CD14-positive monocyte (primary cell): ENCODE measurements around the gene CMSS1. TPM values are rescaled to one million over a fixed set of nuclear protein-coding genes. Genes with fewer than 3 reads are reported as not detected.

Source experiments
- DNase-seq, 3 donors: peaks; one replicate each; pipeline ENCODE4 v3.0.0-alpha.2; 2011 to 2022
- H2AFZ ChIP-seq: 2 replicates; pipeline ENCODE4 v1.6.0; 2012; ENCODE audit warnings: mild to moderate bottlenecking, low read depth, low read length, inconsistent platforms; ENCODE audit not compliant: insufficient read depth, poor library complexity, severe bottlenecking
- H3K27ac ChIP-seq, 2 donors: 1 replicate in 1 of 2; 2 replicates in 1 of 2; pipeline ENCODE4 v1.5.1; 2012 to 2013; ENCODE audit warnings: low read length in 2 of 2, control low read depth in 1 of 2, inconsistent platforms in 1 of 2, low read depth in 1 of 2, mild to moderate bottlenecking in 1 of 2
- H3K27me3 ChIP-seq, 2 donors: one replicate each; pipeline versions ENCODE4 v1.6.0 to v1.6.1; 2011 to 2013; ENCODE audit warnings: low read length in 2 of 2; ENCODE audit not compliant: control insufficient read depth in 2 of 2, insufficient read depth in 2 of 2
- H3K36me3 ChIP-seq, 2 donors: replicated peaks in 1 of 2; 1 replicate in 1 of 2; 2 replicates in 1 of 2; pipeline versions ENCODE4 v1.5.1 to v1.6.1; 2012 to 2013; ENCODE audit warnings: low read length in 2 of 2, control low read depth in 1 of 2, inconsistent platforms in 1 of 2, mild to moderate bottlenecking in 1 of 2; ENCODE audit not compliant: insufficient read depth in 2 of 2, control insufficient read depth in 1 of 2
- H3K4me1 ChIP-seq, 2 donors: 1 replicate in 1 of 2; 2 replicates in 1 of 2; pipeline versions ENCODE4 v1.5.1 to v1.6.1; 2012 to 2013; ENCODE audit warnings: low read length in 2 of 2, control low read depth in 1 of 2, inconsistent platforms in 1 of 2, mild to moderate bottlenecking in 1 of 2, moderate library complexity in 1 of 2; ENCODE audit not compliant: insufficient read depth in 2 of 2, control insufficient read depth in 1 of 2
- H3K4me2 ChIP-seq: replicated peaks from 2 replicates; pipeline ENCODE3; 2012; ENCODE audit warnings: low read length, moderate library complexity, mild to moderate bottlenecking; ENCODE audit not compliant: poor library complexity, severe bottlenecking; ENCODE audit errors: extremely low read depth
- H3K4me3 ChIP-seq, 3 experiments: fragments of 200-600 bp in 1 of 3; sonication (generic) in 1 of 3; replicated peaks in 1 of 3; 1 replicate in 2 of 3; 2 replicates in 1 of 3; pipeline ENCODE4 v1.5.1; 2011 to 2013; ENCODE audit warnings: low read length in 3 of 3, mild to moderate bottlenecking in 3 of 3, control low read depth in 2 of 3, low read depth in 2 of 3, inconsistent platforms in 1 of 3, moderate library complexity in 1 of 3
- H3K79me2 ChIP-seq: 2 replicates; pipeline ENCODE4 v1.6.0; 2012; ENCODE audit warnings: mild to moderate bottlenecking, control low read depth, inconsistent platforms, low read length, moderate library complexity; ENCODE audit not compliant: insufficient read depth
- H3K9ac ChIP-seq: 2 replicates; pipeline ENCODE4 v1.6.0; 2017; ENCODE audit warnings: low read length, mild to moderate bottlenecking; ENCODE audit not compliant: insufficient read depth, poor library complexity, severe bottlenecking
- H3K9me3 ChIP-seq, 2 donors: replicated peaks in 1 of 2; 1 replicate in 1 of 2; 2 replicates in 1 of 2; pipeline versions ENCODE4 v1.5.1 to v1.6.1; 2012 to 2013; ENCODE audit warnings: low read length in 2 of 2, control low read depth in 1 of 2; ENCODE audit not compliant: control insufficient read depth in 1 of 2, insufficient read depth in 1 of 2
- H4K20me1 ChIP-seq: 2 replicates; pipeline ENCODE4 v1.6.0; 2012; ENCODE audit warnings: mild to moderate bottlenecking, low read length, control low read depth, moderate library complexity; ENCODE audit not compliant: insufficient read depth
- H3K27ac Mint-ChIP-seq, 7 donors: one replicate each; pipeline ENCODE4 v1.8.0; 2020; ENCODE audit warnings: mild to moderate bottlenecking in 7 of 7, mixed read lengths in 7 of 7, moderate library complexity in 6 of 7, inconsistent platforms in 2 of 7
- H3K27me3 Mint-ChIP-seq, 3 donors: one replicate each; pipeline ENCODE4 v1.8.0; 2021 to 2022; ENCODE audit warnings: low read depth in 3 of 3, mild to moderate bottlenecking in 3 of 3, mixed read lengths in 3 of 3, moderate library complexity in 3 of 3, inconsistent platforms in 1 of 3
- H3K36me3 Mint-ChIP-seq, 2 donors: one replicate each; pipeline ENCODE4 v1.8.0; 2020; ENCODE audit warnings: mixed read lengths in 2 of 2, inconsistent platforms in 1 of 2, mild to moderate bottlenecking in 1 of 2
- H3K4me1 Mint-ChIP-seq: one replicate; pipeline ENCODE4 v1.8.0; 2020; ENCODE audit warnings: mild to moderate bottlenecking, mixed read lengths
- H3K4me3 Mint-ChIP-seq, 2 donors: one replicate each; pipeline ENCODE4 v1.8.0; 2020; ENCODE audit warnings: mild to moderate bottlenecking in 2 of 2, mixed read lengths in 2 of 2, moderate library complexity in 1 of 2
- H3K9me3 Mint-ChIP-seq, 7 donors: one replicate each; pipeline ENCODE4 v1.8.0; 2020 to 2022; ENCODE audit warnings: mixed read lengths in 7 of 7, mild to moderate bottlenecking in 6 of 7, moderate library complexity in 6 of 7, inconsistent platforms in 2 of 7
- WGBS: methylation state at CpG from one replicate; pipeline ENCODE4 v1.1.5; 2013; ENCODE audit warnings: missing lambda C conversion rate; ENCODE audit not compliant: insufficient coverage; 5-methylcytosine and 5-hydroxymethylcytosine counted together
- intact Hi-C, 2 donors: fragments of 100-400 bp; cut with micrococcal nuclease; formaldehyde crosslinking; loops; one replicate each; pipeline versions ENCODE4 v1.15.0 to v1.15.1; 2023
- polyA plus RNA-seq, 3 donors: library from polyadenylated mRNA; depleted of rRNA in 1 of 3; unstranded in 2 of 3; stranded (reverse) in 1 of 3; fragments of 300-500 nt in 2 of 3; fragments of >200 nt in 1 of 3; fragmentation: Illumina TruSeq in 2 of 3; gene quantifications; 1 replicate in 2 of 3; 2 replicates in 1 of 3; pipeline ENCODE4 v1.2.3, GENCODE V29; 2012 to 2021
- TF ChIP-seq, protein P1 (sequence below): fragments of 200-600 bp; IDR thresholded peaks from one replicate; pipeline ENCODE4 v1.8.0; 2022; ENCODE audit warnings: antibody characterized with exemption, mild to moderate bottlenecking

CMSS1 gene
- polyA plus RNA-seq, 3 donors = 1.1 to 3.6 (median 2.2) TPM

DNA sequence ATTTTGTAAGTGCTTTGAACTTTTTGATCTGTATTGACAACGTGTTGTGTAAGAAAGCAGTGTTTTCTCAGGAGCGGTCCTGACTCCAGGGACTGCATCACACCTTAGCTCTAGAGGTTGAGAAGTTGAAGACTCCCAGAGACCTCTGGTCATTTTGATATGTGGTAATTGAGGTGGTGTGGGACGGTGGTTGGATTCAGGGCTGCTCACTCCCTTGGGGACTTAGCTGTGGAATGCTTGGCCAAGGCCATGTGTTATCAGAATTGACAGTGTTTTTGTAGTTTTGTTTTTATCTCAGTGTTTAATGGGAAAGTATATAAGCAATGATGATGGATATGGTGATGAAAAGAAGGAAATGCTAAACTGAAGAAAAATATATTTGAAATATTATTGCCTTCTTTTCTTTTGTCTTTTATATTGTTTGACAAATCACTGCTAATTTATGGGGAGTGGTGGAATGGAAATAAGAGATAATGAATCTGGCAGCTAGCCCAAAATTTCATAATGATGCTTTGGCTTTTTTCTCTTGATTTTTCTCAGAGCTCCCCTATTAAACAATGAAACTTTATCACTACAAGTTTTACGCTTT lies 16.0 kb downstream of the CMSS1 start:
- Mint-ChIP-seq H3K4me1 (no peaks in the 10 kb centered on the region), H3K36me3 (no peaks in the 10 kb centered on the region), H3K9me3 (no peaks in the 10 kb centered on the region), H3K27me3 (no peaks in the 10 kb centered on the region), H3K27ac (no peak overlapping the region), H3K4me3 (no peak overlapping the region)
- no peaks in the 10 kb centered on the region for H3K79me2 ChIP-seq
- H2AFZ ChIP-seq = no peak overlapping the region
- H3K27ac ChIP-seq = no peak overlapping the region
- H3K4me3 ChIP-seq = no peak overlapping the region
- no peak for DNase-seq
- no peaks in the 10 kb centered on the region for H3K9me3 ChIP-seq
- H3K9ac ChIP-seq = no peak overlapping the region
- intact Hi-C loops = loop anchor here (10.0 kb wide), 2 partner anchors 421 to 431 kb away; partner anchors contain the start of gene TBC1D23 (in 1 of the 2)
- TF ChIP-seq, protein P1, sequence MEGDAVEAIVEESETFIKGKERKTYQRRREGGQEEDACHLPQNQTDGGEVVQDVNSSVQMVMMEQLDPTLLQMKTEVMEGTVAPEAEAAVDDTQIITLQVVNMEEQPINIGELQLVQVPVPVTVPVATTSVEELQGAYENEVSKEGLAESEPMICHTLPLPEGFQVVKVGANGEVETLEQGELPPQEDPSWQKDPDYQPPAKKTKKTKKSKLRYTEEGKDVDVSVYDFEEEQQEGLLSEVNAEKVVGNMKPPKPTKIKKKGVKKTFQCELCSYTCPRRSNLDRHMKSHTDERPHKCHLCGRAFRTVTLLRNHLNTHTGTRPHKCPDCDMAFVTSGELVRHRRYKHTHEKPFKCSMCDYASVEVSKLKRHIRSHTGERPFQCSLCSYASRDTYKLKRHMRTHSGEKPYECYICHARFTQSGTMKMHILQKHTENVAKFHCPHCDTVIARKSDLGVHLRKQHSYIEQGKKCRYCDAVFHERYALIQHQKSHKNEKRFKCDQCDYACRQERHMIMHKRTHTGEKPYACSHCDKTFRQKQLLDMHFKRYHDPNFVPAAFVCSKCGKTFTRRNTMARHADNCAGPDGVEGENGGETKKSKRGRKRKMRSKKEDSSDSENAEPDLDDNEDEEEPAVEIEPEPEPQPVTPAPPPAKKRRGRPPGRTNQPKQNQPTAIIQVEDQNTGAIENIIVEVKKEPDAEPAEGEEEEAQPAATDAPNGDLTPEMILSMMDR = no peak
- no peaks in the 10 kb centered on the region for H3K27me3 ChIP-seq
- no peaks in the 10 kb centered on the region for H3K4me1 ChIP-seq
- H4K20me1 ChIP-seq = no peaks in the 10 kb centered on the region
- H3K4me2 ChIP-seq = no peak overlapping the region
- 88% methylated on average over 2 of the region's 4 CpGs for WGBS
- no peaks in the 10 kb centered on the region for H3K36me3 ChIP-seq

DNA sequence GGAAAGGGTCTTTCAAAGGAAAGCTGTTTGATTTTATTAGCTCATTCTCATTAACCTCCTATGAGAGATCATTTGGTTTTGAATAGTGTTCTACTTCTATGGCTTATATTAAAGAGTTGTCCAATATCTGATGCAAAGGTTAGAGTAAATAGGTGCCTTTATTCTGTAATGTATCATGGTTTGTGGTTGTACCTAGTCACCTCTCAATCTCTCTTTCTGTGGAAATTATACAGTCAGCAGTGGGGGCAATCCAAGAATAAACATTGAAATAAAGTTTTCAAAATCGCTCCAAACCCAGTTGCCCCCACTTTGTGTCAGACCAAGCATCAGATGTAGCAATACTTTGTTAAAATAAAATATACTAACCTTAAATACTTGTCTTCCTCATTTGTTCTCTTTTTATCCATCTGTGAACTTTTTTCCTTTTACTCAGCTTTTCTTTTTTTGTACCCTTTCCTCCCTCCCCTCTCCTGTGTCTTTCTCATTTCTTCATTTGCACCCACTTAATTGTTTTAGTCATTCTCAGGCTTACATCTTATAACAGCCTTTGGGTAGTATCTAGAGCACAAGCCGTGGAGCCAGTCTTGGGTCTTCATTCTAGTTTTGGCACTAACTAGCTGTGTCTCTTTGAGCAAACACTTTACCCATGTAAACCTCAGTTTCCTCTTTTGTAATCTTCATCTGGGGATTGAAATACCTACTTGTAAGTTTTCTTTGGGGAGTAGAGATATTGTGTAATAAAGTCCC lies 16.7 kb downstream of the CMSS1 start:
- Mint-ChIP-seq H3K27ac (no peak overlapping the region), H3K9me3 (no peaks in the 10 kb centered on the region), H3K4me3 (no peak overlapping the region), H3K36me3 (no peaks in the 10 kb centered on the region), H3K4me1 (no peaks in the 10 kb centered on the region), H3K27me3 (no peaks in the 10 kb centered on the region)
- 60% methylated on average over 1 of the region's 2 CpGs for WGBS
- no peak overlapping the region for H3K9ac ChIP-seq
- no peak overlapping the region for H3K4me2 ChIP-seq
- no peaks in the 10 kb centered on the region for H3K79me2 ChIP-seq
- H3K27me3 ChIP-seq = no peaks in the 10 kb centered on the region
- H2AFZ ChIP-seq = no peak overlapping the region
- DNase-seq = no peak
- no peaks in the 10 kb centered on the region for H3K9me3 ChIP-seq
- H3K4me1 ChIP-seq = no peaks in the 10 kb centered on the region
- intact Hi-C loops = loop anchor here (10.0 kb wide), 2 partner anchors 420 to 430 kb away; partner anchors contain the start of gene TBC1D23 (in 1 of the 2)
- no peak overlapping the region for H3K27ac ChIP-seq
- H4K20me1 ChIP-seq = no peaks in the 10 kb centered on the region
- H3K4me3 ChIP-seq = no peak overlapping the region
- no peaks in the 10 kb centered on the region for H3K36me3 ChIP-seq
- TF ChIP-seq, protein P1 = no peak
